ENCODE results near the gene TBC1D22A.

DNA sequence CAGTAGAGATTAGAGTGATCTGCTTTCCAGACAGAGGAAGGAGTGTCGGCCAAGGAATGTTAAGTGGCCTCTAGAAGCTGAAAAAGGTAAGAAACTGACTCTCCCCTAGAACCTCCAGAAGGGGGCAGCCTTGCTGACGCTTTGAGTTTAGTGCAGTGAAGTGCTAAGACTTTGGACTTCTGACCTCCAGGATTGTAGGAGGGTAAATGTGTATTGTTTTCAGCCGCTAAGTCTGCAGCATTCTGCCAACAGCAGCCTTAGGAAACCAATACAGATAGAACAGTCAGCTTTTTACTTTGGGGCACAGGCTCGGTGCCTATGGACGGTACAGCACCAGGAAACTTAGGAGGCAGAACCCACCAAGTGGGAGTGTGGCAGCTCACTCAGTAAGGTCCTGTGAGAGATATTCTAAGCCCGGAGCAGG, 3.6 kb upstream of the TBC1D22A start:
- TF ChIP-seq, protein P1, sequence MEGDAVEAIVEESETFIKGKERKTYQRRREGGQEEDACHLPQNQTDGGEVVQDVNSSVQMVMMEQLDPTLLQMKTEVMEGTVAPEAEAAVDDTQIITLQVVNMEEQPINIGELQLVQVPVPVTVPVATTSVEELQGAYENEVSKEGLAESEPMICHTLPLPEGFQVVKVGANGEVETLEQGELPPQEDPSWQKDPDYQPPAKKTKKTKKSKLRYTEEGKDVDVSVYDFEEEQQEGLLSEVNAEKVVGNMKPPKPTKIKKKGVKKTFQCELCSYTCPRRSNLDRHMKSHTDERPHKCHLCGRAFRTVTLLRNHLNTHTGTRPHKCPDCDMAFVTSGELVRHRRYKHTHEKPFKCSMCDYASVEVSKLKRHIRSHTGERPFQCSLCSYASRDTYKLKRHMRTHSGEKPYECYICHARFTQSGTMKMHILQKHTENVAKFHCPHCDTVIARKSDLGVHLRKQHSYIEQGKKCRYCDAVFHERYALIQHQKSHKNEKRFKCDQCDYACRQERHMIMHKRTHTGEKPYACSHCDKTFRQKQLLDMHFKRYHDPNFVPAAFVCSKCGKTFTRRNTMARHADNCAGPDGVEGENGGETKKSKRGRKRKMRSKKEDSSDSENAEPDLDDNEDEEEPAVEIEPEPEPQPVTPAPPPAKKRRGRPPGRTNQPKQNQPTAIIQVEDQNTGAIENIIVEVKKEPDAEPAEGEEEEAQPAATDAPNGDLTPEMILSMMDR (conservative IDR thresholded peaks at IDR 0.05; ENCODE audit: low read depth, low read length): peak; percentile 70
- TF ChIP-seq EZH2 (IDR thresholded peaks at IDR 0.05; ENCODE audit: low read length, unreplicated experiment) (no peak), EZH2phosphoT487 (IDR thresholded peaks at IDR 0.05; ENCODE audit: borderline replicate concordance, low read length) (no peak)

Measured in PC-3 (cell line).